ACHN (cell line): ENCODE results near the gene SLC16A10.
A peak's percentile ranks its signal among the peaks of the same experiment; 100 is the strongest.
"Not testable (repeated sequence)": the region's sequence is repeated elsewhere in the genome, so short reads cannot be mapped to it uniquely, and the experiment has no call there.

ENCODE experiments used
- DNase-seq: peaks from one replicate; pipeline ENCODE4 v3.0.0-alpha.2; 2015
- in situ Hi-C: cut with HindIII; loops from 2 replicates; pipeline ENCODE4 v1.10.0; 2017; ENCODE audit warnings: low sequenced_read_pairs, low pct_ligation_motif_present, low pct_unique_long_range_greater_than_20kb

Gene SLC16A10

GRCh38 chr6:111201764-111202163 lies 114.5 kb downstream of the SLC16A10 start:
- in situ Hi-C loops = no loop called here
- DNase-seq = no peak

GRCh38 chr6:111203539-111203938 lies 116.2 kb downstream of the SLC16A10 start:
- DNase-seq, in situ Hi-C loops: not testable (repeated sequence)

DNA sequence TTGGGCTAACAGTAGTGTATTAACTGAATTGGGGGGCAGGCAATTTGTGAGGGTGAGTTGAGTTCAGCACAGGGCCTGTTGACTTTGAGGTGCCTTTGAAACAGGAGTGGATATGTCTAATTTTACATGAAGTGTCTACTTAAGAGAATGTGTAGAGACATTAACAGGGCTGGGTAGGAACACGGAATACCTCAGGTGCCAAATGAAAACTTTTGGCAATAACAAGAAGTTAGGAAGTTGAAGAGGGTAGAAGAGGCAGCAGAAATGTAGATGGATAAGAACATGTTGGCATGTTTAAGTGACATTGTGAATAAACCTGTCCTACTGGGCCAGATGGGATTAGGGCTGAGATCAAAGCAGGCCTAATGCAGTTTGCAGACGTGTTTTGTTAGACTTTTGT lies 117.0 kb downstream of the SLC16A10 start:
- in situ Hi-C loops = no loop called here

DNA sequence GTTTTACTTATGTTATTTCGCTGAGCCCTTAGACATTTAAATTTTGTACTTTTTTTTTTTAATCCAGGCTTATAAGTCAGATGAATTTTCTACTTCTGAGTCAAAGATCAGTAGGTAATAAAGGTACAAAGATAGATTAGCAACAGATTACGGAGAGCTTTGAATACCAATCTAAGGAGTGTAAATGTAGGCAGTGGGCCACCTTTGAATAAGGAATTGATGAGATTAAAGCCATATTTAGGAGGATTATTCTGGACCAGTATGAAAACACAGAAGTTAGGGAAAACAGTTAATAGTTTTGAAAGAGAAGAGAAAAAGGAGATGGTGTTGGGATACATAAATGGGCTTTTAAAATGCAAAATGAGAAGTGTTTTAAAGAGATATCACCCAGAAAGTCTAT lies 117.6 kb downstream of the SLC16A10 start:
- no peak for DNase-seq
- in situ Hi-C loops = no loop called here

More for the DNA sequence above, 117.0 kb downstream of the SLC16A10 start:
- DNase-seq = no peak

DNA sequence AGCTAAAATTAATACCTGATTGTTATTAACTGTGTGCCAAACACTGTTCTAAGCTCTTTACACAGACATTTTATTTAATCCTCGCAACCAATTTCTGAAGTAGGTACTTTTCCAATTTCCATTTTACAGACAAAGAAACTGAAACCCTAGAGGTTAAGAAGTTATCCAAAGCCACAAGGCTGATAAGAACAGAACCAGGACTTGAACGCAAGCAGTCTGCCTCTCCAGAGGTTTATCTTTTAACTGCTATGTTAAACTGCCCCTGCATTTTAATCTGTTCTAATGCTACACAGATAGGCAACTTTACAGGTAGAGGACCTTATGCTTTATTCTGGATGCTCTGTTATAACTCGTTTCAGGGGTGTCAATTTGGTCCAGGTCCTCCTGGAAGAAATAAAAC lies 118.2 kb downstream of the SLC16A10 start:
- in situ Hi-C loops = no loop called here
- no peak for DNase-seq

GRCh38 chr6:111207141-111207858 lies 120.0 kb downstream of the SLC16A10 start:
- in situ Hi-C loops = no loop called here
- no peak for DNase-seq

GRCh38 chr6:111208933-111209332 lies 121.6 kb downstream of the SLC16A10 start:
- in situ Hi-C loops = no loop called here
- DNase-seq = no peak

DNA sequence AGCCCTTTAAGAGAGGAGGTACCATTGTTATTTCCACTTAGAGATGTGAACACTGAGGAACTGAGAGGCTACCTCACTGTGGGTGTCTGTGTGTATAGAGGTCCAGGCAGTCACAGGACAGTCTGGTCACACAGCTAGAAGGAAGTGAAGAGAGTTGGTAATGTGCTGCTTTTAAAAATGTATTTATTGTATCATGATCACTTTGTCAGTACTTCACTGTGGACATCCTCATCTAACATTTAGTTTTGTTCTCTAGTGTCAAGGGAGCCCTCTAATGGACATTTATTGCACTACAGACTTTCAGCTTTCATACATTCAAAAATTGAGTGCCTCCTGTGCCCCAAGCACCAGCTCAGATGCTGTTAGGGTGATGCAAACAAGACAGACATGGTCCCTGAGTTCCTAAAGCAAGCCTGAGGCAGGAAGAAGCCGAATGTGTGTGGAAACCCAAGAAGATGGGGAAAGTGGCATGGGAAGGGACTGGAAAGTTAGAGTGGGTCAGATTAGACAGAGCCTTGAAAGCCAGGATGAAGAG lies 123.0 kb downstream of the SLC16A10 start:
- in situ Hi-C loops = no loop called here
- peak; percentile 62 for DNase-seq

GRCh38 chr6:111211411-111212030 lies 124.2 kb downstream of the SLC16A10 start:
- in situ Hi-C loops = no loop called here
- DNase-seq = no peak

DNA sequence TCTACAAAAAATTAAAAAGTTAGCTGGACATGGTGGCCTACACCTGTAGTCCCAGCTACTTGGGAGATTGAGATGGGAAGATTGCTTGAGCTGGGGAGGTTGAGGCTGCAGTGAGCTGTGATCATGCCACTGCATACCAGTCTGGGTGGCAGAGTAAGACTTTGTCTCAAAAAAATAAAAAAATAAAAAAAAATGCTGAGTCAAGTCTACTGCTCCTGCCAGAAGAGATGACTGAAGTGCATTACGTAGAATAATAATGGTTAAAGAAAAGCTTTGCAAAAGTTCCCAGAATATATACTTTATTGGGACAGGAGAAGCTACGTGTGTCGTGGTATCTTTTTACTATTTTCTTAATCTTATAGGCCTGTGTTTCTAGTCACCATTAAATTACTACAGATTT lies 125.3 kb downstream of the SLC16A10 start:
- DNase-seq = no peak
- in situ Hi-C loops = no loop called here

GRCh38 chr6:111215131-111215530 lies 127.8 kb downstream of the SLC16A10 start:
- DNase-seq = no peak

DNA sequence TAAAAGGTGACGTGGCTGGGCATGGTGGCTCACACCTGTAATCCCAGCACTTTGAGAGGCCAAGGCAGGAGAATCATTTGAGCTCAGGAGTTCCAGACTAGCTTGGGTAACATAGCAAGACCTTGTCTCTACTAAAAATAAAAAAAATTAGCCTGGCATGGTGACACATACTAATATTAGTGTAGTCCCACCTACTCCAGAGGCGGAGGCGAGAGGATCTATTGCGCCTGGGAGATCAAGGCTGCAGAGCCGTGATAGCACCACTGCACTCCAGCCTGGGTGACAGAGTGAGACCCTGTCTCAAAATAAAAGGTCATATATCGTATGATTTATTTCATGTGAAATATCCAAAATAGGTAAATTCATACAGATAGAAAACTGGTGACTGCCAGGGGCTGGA lies 132.5 kb downstream of the SLC16A10 start:
- DNase-seq = no peak
- in situ Hi-C loops = no loop called here

More at GRCh38 chr6:111215131-111215530, 127.8 kb downstream of the SLC16A10 start:
- in situ Hi-C loops = no loop called here

DNA sequence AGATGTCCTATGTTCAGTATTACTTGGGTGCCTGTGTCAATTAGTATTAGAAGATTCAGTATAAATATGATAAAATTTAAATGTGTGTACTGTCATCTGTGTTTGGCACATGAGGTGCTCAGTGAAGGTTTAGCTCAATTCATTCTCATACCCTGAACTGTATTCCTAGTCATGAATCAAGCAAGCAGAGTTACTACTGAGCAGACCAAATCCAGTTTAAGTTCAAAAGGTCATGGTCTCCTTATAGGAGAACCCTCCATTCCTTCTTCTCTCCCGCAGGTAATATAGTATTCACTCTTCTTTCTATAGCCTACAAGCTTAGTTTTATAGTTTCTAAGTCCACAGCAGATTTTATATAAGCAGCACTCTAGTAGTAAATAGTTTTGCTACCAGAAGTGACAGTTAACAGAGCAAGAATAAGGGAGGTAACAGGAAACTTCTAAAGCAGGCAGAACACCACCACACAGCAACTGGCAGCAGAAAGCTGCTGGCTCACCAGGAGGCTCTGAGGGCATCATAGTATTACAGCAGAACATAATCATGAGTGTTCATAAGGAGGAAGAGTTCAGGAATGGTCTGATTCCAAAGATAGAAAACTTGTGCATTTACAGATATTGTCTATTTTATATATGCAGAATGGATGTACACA lies 133.2 kb downstream of the SLC16A10 start:
- no peak for DNase-seq
- in situ Hi-C loops = no loop called here

- no peak for DNase-seq
- in situ Hi-C loops = no loop called here
Observed at GRCh38 chr6:111221804-111222203, 134.5 kb downstream of the SLC16A10 start.

DNA sequence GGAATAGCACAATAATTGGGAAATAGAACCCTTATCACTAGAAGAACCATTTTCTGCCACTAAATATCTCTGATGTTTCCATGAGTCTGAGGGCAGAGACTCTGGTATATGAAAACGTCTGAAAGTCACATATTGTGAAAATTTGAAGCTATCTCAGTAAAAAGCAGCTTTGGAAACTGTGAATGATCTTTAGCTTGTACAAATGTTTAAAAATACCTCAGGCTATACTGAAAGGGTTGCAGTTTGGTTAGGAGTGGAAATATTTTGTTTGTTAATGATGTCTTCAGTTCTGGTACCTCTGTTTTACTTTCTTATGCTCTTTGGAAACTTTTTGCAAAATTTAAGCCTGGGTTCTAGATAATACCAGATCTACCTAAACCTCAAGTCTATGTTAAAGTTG lies 135.0 kb downstream of the SLC16A10 start:
- in situ Hi-C loops = no loop called here

GRCh38 chr6:111228094-111228493 lies 140.8 kb downstream of the SLC16A10 start:
- no peak for DNase-seq
- in situ Hi-C loops = no loop called here

More for the DNA sequence above, 135.0 kb downstream of the SLC16A10 start:
- no peak for DNase-seq

- no peak for DNase-seq
- in situ Hi-C loops = no loop called here
Observed at GRCh38 chr6:111230351-111231089, 143.2 kb downstream of the SLC16A10 start.

DNA sequence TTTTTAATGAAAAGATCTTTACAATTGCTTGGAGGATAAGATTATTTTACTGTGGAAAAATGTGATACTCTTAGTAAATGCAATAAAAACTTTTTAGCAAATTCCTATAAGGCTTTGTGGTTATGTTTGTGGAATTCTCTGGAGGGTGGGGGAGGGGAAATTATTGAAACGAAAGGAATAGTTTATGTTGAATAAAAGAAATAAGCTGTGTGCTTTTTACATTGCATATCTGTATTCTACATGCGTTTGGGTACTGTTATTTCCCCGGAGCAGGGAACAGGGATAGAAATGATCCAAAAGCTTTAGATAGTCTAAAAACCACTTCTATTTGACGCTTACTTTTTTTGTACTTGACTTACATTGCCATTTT lies 143.8 kb downstream of the SLC16A10 start:
- in situ Hi-C loops = no loop called here
- DNase-seq = no peak

- DNase-seq = no peak
- in situ Hi-C loops = no loop called here
Observed at GRCh38 chr6:111237852-111238251, 150.5 kb downstream of the SLC16A10 start.
